ENCODE results near the gene ACTRT2. TPM values are rescaled to one million over a fixed set of nuclear protein-coding genes. Genes with fewer than 3 reads are reported as not detected.

ACTRT2 gene
- total RNA-seq, 2 donors from 2014 or later, result not detected

GRCh38 chr1:3070309-3070643 lies 49.0 kb downstream of the ACTRT2 start:
- 0% methylated on average over 22 of the region's 57 CpGs; no CpG with 5 or more reads in 1 of the 2 donors for WGBS, 2 donors
- intact Hi-C loops (cut with DNase I), result no loop called here
- DNase-seq (no peak), ATAC-seq (peak; percentile 0)
- Histone ChIP-seq H3K9me3 (no peaks in the 10 kb centered on the region), H3K27ac (peak overlapping the region; percentile 84 to 98 (median 94)), H3K27me3 (no peaks in the 10 kb centered on the region), H3K4me3 (peak overlapping the region in 1 of 2 donors; percentile 22), H3K4me1 (peaks cover 82% of the 10 kb centered on the region), H3K36me3 (replicated peaks in 1 of 2; ENCODE audit: insufficient read depth in 1 of 2, low read depth in 2 of 2) (no peaks in the 10 kb centered on the region)
- TF ChIP-seq POLR2A (IDR thresholded peaks at IDR 0.05), result no peak

- H3K4me1 ChIP-seq, result peaks cover 82% of the 10 kb centered on the region
- 11 to 37% methylated on average over 4 to 89 of the region's 97 CpGs for whole genome bisulfite sequencing, 2 donors
- H3K27me3 ChIP-seq, result no peaks in the 10 kb centered on the region
- H3K27ac ChIP-seq, result peak overlapping the region; percentile 84 to 98 (median 94)
- DNase-seq, result peak; percentile 13 to 51 (median 44)
- TF ChIP-seq POLR2A (IDR thresholded peaks at IDR 0.05), result no peak
- no peak for TF ChIP-seq CTCF (IDR thresholded peaks at IDR 0.05)
- no peak for ATAC-seq
- intact Hi-C loops (cut with DNase I), result no loop called here
- no peaks in the 10 kb centered on the region for H3K9me3 ChIP-seq
- H3K4me3 ChIP-seq, result peak overlapping the region in 1 of 2 donors; percentile 22
- no peaks in the 10 kb centered on the region for H3K36me3 ChIP-seq (replicated peaks in 1 of 2; ENCODE audit: insufficient read depth in 1 of 2, low read depth in 2 of 2)
Observed at GRCh38 chr1:3070644-3071564, 49.6 kb downstream of the ACTRT2 start.

- WGBS, 2 donors, result 46 to 51% methylated on average over 5 to 17 of the region's 17 CpGs
- H3K27me3 ChIP-seq, result no peaks in the 10 kb centered on the region
- no peak for ATAC-seq
Observed at GRCh38 chr1:3071565-3072390, 50.5 kb downstream of the ACTRT2 start.

More at GRCh38 chr1:3071565-3072390, 50.5 kb downstream of the ACTRT2 start:
- no peaks in the 10 kb centered on the region for H3K9me3 ChIP-seq
- peaks cover 79% of the 10 kb centered on the region for H3K4me1 ChIP-seq
- TF ChIP-seq CTCF (IDR thresholded peaks at IDR 0.05), result no peak
- no peak for TF ChIP-seq POLR2A (IDR thresholded peaks at IDR 0.05)
- intact Hi-C loops (cut with DNase I), result no loop called here
- H3K27ac ChIP-seq, result peak overlapping the region; percentile 84 to 98 (median 94)
- no peak overlapping the region for H3K4me3 ChIP-seq
- H3K36me3 ChIP-seq (replicated peaks in 1 of 2; ENCODE audit: insufficient read depth in 1 of 2, low read depth in 2 of 2), result no peaks in the 10 kb centered on the region
- DNase-seq, result peak in 2 of 4 donors; percentile 30 to 50

Other genes starting within 250 kb of the ACTRT2 start
- under 1 TPM; under 0.01 to 0.52 TPM for gene TTC34, start 219.8 kb upstream of the ACTRT2 start, total RNA-seq
- 10 to 100 TPM; 15.2 to 16.6 TPM for gene PRDM16, start 47.7 kb downstream of the ACTRT2 start, total RNA-seq